GM12892 (cell line): Measurements from ENCODE around the gene TXNDC17.

Experiments
- DNase-seq: peaks from one replicate; pipeline ENCODE4 v3.0.0; 2011; ENCODE audit not compliant: insufficient read length
- FAIRE-seq: peaks from 2 replicates; lab custom pipeline; 2011; peaks lifted over from hg19 to GRCh38; lab: Jason Lieb, UNC
- POLR2A ChIP-seq: IDR thresholded peaks from 2 replicates; pipeline ENCODE4 v1.6.1; 2011; ENCODE audit warnings: low read depth, low read length, control low read depth
- POLR2AphosphoS5 ChIP-seq: IDR thresholded peaks from 2 replicates; pipeline ENCODE4 v1.6.1; 2011; ENCODE audit warnings: low read depth, low read length, control low read depth
- TAF1 ChIP-seq: IDR thresholded peaks from 2 replicates; pipeline ENCODE4 v1.6.1; 2011; ENCODE audit warnings: low read depth, mild to moderate bottlenecking, control low read depth, low read length, borderline replicate concordance

Gene TXNDC17

DNA sequence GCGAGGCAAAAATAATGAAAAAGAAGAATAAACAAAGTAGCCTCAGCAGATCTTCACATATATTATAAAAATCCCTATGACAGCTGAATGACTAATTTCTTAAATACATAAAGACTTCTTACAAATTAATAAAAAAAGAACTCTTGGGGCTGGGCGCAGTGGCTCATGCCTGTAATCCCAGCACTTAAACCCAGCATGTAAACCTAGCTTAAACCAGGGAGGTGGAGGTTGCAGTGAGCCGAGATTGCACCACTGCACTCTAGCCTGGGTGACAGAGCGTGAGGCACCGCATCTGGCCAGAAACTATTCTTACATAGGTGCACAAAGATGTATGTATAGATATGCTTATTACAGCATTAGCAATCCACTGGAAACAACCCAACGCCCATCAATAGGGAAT, 38.4 kb downstream of the TXNDC17 start:
- DNase-seq = no peak
- TF ChIP-seq TAF1 (no peak), POLR2A (no peak)
- FAIRE-seq = no peak

DNA sequence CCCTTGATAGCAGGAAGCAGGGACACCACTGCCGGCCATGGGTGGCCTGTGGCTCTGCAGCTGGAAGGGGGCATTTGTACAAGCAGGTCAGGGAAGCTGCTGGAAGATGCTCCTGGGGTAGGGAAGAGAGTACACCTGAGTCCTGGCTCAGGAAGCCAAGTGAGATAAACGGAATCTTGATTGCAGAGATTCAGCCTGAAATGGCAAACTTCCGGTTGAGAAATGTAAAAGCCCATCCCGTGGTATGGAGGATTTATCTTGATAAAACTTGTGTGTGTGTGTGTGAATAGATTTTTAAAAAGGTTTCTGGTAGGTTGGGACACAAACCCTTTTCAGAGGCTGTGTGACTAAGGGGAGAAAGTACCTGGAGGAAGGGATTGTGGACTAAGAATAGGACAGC, 40.3 kb downstream of the TXNDC17 start:
- DNase-seq (no peak), FAIRE-seq (no peak)
- TF ChIP-seq TAF1 = no peak
- no peak for TF ChIP-seq POLR2AphosphoS5
- no peak for TF ChIP-seq POLR2A

DNA sequence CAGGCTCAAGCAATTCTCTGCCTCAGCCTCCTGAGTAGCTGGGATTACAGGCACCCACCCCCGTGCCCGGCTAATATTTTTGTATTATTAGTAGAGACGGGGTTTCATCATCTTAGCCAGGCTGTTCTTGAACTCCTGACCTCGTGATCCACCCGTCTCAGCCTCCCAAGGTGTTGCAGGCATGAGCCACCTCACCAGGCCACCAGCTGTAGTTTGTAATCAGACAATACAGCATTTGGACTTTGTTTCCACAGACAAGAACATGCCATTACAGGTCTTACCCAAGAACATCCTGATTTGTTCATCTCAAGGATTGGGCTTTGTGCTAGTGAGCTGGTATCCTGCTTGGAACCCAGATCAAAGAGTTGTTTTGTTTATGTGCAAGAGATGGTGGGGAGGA, 40.8 kb downstream of the TXNDC17 start:
- no peak for FAIRE-seq
- no peak for TF ChIP-seq TAF1
- no peak for TF ChIP-seq POLR2A
- no peak for TF ChIP-seq POLR2AphosphoS5
- no peak for DNase-seq

DNA sequence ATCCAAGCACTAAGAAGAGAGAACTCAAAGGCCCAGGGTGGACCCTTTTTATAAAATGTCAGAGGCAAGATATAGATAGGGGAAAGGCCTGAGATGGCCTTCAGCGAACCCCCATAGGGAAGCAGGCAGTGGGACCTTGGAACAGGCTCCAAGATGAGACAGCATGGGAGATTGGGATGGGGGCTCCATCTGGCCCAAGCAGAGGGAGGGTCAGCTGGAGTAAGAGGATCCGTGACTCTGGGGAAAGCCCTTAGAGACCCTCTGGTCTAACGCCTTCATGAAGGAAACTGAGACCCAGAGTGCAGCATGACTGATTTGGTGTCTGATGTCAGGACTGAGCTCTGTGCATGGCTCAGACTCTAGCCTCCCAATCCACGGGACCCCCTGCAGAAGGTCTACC, 41.5 kb downstream of the TXNDC17 start:
- DNase-seq = no peak
- no peak for FAIRE-seq
- TF ChIP-seq POLR2A (no peak), POLR2AphosphoS5 (no peak), TAF1 (no peak)

DNA sequence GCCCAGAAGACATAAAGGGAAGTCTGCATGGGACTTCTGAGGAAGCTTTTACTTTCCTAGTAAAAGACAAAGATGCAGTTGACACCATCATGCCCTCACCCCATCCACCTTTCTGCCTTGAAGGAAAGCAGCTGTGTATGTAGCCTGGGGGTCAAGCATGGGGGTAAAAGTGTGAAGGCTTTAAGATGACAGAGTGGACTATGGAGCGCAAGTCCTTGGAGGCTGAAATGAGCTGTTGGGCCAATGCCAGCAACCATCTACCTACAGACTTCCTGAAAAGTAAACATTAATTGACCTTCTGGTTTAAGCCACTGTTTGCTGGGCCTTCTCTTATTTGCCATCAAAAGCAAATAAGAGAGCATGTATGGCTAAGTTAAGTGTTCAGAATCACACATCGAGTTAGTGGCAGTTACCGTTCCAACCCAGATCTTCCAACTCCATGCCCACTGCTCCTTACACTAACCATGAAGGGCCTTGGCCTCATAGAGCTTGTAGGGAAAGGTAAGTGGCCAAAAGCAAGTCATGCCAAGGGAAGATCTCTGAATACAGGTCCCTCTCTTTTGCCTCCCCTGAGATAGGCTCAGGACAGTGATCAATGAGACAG, 42.3 kb downstream of the TXNDC17 start:
- FAIRE-seq = no peak
- TF ChIP-seq POLR2A (no peak), POLR2AphosphoS5 (no peak), TAF1 (no peak)

DNA sequence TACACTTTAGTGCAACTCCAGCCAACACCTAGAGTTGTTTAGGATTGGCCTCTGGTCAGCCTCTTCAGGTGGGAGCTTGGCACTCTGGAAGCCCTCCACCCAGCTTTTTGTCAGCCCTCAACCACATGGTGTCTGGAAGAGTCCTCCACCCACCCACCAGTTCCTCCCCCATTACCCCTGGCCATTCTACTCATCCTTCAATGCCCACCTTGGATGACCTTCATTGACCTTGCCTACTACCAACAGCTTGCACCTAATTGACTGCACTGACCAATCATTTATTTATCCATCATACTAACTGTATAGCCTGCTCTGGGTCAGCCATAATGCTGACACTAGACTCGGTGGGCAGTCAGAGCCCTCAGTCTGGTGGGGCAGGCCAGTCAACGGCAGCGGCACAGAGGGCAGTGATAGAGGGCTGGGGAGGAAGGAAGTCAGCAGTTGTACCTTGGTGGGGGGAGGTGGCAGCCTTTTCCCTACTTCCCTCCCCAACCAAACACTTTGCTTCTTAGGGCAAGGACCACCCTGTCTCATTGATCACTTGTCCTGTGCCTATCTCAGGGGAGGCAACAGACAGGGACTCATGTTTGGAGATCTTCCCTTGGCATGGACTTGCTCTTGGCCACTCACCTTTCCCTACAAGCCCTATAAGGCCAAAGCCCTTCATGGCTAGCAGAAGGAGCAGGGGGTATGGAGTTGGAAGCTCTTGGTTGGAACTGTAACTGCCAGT, 43.0 kb downstream of the TXNDC17 start:
- no peak for TF ChIP-seq POLR2A
- TF ChIP-seq POLR2AphosphoS5 = no peak
- no peak for TF ChIP-seq TAF1
- no peak for DNase-seq
- no peak for FAIRE-seq

More for the DNA sequence above, 42.3 kb downstream of the TXNDC17 start:
- no peak for DNase-seq

DNA sequence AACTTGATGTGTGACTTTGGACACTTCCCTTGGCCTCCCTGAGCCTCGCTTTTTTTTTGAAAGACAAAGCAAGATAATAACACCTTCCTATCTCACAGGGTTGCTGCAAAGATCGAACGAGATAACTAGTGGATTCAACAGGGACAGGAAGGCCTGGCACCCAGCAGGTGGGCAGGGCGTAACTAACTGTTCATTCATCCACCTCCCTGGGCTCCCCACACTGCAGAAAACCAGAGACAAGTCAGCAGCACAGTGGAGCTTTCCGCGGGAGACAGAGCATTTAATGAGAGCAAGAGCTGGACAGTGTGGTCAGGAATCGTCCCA, 43.6 kb downstream of the TXNDC17 start:
- FAIRE-seq (no peak), DNase-seq (no peak)
- TF ChIP-seq TAF1 (no peak), POLR2A (no peak), POLR2AphosphoS5 (no peak)

DNA sequence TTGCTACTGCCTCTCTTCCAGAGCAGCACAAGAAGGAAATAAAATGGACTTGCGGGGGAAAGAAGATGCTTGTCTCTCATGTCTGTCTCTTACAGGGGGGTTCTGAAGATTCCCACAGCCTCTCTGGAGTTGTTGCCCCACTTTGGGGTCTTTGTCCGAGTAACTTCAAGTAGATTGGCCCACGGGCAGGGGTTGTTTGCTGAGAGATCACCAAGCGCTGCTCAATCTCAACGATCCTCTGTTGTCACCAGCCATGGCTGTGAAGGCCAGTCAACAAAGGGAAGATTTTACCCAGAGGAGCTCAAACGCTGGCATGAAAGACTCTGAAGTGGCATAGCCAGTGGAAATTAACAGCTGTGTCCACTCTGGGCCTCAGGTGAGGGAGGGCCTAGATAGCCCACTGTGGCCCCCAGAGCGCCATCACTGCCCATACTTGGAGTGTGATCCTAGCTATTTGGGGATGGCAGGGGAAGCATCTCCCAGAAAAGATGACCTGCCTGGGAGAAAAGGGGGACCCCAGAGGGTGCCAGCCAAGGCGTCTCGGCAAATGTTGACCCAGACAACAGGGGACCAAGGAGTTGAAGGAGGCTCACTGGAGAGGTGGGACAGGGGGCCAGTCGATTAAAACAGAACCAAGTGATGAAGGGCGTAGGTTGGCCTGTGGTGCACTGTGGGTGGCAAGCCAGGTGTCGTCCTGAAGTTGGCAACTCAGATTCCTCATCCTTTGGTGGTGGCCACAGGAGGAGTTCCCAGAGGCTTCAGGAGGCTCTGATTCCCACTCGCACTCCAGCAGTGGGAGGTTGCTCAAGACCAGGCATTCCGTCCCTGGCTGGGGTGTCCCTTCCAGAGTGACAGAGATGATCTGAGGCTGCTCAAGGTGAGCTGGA, 44.3 kb downstream of the TXNDC17 start:
- no peak for DNase-seq

DNA sequence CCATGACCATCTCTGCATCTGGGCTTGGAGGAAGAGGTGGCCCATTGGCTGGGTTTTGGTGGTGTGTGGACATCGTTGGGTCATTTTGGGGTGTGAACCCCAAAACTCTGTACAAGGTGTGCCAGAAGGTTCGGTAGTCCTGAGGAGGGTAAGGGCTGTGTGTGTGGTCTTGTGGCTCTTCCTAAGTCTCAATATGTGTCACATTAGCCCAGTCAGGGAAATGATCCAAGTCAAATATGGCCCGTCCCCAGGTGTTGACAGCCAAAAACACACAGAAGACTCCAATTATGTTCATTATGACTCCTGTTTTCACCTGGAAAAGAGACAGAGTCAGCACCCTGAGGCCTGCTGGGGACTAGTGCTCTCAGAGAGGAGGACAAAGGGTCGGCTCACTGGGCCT, 45.2 kb downstream of the TXNDC17 start:
- DNase-seq (no peak), FAIRE-seq (no peak)
- TF ChIP-seq TAF1 (no peak), POLR2A (no peak), POLR2AphosphoS5 (no peak)

More for the DNA sequence above, 44.3 kb downstream of the TXNDC17 start:
- FAIRE-seq = no peak
- no peak for TF ChIP-seq POLR2AphosphoS5
- TF ChIP-seq TAF1 = no peak
- no peak for TF ChIP-seq POLR2A

DNA sequence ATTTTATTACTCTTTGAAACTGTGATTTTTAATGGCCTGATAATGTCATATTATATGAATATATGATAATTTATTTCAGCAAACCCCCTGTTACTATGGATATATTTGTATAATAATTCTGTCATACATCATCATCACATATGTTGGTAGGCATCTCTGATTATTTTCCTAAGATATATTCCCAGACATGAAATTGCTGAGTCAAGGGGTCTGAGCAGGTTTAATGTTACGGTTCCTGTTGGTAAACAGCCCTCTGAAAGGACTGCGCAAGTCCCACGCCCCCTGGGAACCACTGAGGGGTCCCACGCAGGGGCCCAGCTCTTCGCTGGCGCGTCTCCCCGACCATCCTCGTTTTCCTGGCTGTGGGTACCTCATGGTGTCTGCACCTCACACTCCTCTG, 48.1 kb downstream of the TXNDC17 start:
- DNase-seq (no peak), FAIRE-seq (no peak)
- TF ChIP-seq POLR2AphosphoS5 (no peak), TAF1 (no peak), POLR2A (no peak)

DNA sequence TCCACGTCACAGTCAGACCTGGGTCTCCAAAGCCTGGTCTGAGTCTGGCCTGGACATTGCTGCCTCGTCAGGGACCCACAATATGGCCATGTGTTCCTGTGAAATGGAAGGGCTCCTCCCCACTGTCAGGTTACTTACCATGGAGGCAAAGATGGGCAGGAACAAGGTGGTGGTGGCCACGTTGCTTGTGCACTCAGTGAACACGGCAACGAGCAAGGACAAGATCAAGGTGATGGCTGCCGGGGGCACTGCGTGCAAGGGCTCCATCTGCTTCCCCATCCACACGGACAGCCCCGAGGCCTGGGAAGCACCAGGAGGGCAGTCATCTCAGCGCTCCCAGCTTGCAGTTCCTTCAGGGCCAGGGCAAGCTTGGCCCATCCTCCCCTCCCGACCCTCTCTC, 49.8 kb downstream of the TXNDC17 start:
- DNase-seq (no peak), FAIRE-seq (no peak)
- no peak for TF ChIP-seq POLR2A
- no peak for TF ChIP-seq TAF1
- no peak for TF ChIP-seq POLR2AphosphoS5
